DMS79 treated with DMSO at 0.1 percent for 48 hours (cell line): ENCODE results near the gene NPAS3.

Experiments used
- DNase-seq: peaks from one replicate; lab custom pipeline; 2025; lab: John Stamatoyannopoulos, UW

NPAS3 gene

DNA sequence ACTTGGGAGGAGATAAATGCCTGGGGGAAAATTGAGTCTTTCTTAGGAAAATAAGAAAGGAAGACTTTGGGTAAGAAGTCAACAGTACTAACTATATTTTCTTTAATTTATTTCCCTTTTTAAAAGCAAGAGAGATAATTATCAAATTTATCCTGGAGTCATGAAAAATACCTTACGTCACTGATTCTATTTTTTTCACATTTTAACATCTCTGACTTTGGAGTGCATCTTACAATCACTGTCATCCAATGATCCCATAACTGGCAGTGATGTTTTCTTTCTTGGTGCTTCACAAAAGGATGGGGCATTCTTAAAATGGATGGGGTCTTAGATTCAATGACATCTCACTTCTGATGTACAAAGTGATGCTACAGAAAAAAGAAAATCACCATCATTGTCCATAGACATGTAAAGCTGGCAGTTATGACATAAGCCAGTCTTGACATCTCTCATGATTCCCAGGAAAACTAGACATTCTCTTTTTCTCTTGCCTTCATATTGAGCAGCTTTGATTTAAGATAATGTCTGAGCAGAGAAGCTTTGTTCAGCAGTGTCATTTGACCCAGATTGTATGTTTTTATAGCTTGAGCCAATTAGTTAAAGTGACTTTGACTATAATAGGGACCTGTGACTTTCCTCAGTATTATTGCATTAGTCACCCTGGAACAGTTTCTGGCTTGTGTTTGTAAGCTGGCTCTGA, 776.0 kb downstream of the NPAS3 start:
- DNase-seq: no peak

GRCh38 chr14:33715227-33715528, 776.5 kb downstream of the NPAS3 start:
- DNase-seq: no peak

GRCh38 chr14:33716921-33717320, 778.2 kb downstream of the NPAS3 start:
- DNase-seq: no peak

GRCh38 chr14:33717866-33718265, 779.2 kb downstream of the NPAS3 start:
- DNase-seq: no peak

- DNase-seq: no peak
Measured at GRCh38 chr14:33720284-33720787, 781.7 kb downstream of the NPAS3 start.

- no peak for DNase-seq
Measured at GRCh38 chr14:33726685-33727084, 788.0 kb downstream of the NPAS3 start.

GRCh38 chr14:33727606-33728005, 788.9 kb downstream of the NPAS3 start:
- no peak for DNase-seq

- DNase-seq: no peak
Measured at GRCh38 chr14:33728010-33728498, 789.4 kb downstream of the NPAS3 start.

- no peak for DNase-seq
Measured at GRCh38 chr14:33730156-33730555, 791.5 kb downstream of the NPAS3 start.

GRCh38 chr14:33732175-33732574, 793.5 kb downstream of the NPAS3 start:
- no peak for DNase-seq

DNA sequence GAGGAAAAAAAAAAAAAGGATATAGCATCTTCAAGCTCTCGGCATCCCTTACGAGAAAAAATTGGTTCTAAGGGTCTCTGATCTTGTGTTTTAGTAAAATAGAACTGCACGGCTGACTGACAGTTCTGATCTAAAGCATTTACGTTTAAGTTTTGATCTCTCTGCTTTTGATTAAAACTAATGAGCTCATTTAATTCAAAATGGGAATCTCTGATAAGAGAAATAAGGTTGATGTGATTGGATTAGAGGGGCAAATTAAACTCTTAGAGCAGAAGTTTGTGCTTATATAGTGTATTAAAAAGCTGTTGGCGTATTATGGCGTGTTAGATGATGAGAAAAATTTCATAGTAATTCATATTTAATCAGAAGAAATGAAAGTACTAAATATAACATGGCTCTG, 794.6 kb downstream of the NPAS3 start:
- no peak for DNase-seq

GRCh38 chr14:33733721-33734120, 795.0 kb downstream of the NPAS3 start:
- DNase-seq: no peak

GRCh38 chr14:33734387-33734786, 795.7 kb downstream of the NPAS3 start:
- DNase-seq: no peak

DNA sequence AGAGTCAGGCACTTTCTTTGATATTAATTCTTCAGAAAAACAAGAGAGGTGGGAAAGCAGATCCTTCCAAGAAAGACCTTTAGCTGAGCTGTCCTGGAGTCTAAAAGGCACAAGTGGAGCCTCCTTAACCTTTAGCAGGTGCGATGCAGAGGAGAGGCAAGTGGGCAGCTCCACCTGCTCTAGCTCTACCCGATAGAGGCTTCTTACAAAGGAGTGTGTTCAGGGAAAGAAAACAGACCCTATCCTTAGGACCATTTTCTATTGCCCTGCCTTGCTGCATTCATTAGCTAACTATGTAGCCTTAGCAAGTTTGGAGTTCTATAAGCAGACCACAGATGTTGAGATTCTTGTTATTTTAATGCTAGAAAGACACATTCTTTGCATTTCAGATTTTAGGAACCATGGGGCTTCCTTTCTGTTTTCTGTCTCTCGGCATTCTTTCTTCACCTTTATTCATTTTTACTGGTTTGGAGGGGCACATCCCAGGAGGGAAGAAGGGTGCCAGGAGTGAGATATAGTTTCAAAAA, 797.7 kb downstream of the NPAS3 start:
- no peak for DNase-seq

GRCh38 chr14:33736979-33737378, 798.3 kb downstream of the NPAS3 start:
- DNase-seq: no peak

- no peak for DNase-seq
Measured at GRCh38 chr14:33737446-33737845, 798.8 kb downstream of the NPAS3 start.

GRCh38 chr14:33738029-33738428, 799.4 kb downstream of the NPAS3 start:
- DNase-seq: no peak

GRCh38 chr14:33738491-33738890, 799.8 kb downstream of the NPAS3 start:
- no peak for DNase-seq

- DNase-seq: no peak
Measured at GRCh38 chr14:33740531-33740930, 801.9 kb downstream of the NPAS3 start.

DNA sequence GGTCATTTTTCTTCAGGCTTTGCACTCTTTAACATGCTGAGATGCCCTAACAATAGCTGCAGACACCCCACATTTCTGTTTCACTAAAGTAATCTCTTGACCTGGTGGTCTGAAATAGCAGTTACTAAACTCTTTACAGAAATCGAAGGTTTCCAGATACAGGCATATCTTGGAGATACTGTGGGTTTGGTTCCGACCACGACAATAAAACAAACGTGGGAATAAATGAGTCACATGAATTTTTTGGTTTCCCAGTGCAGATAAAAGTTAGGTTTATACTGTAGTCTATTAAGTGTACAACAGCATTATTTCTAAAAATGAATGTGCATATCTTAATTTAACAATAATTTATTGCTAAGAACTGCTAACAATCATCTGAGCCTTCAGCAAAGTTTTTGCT, 803.5 kb downstream of the NPAS3 start:
- DNase-seq: no peak

GRCh38 chr14:33745163-33745562, 806.5 kb downstream of the NPAS3 start:
- DNase-seq: no peak

GRCh38 chr14:33747749-33748148, 809.1 kb downstream of the NPAS3 start:
- no peak for DNase-seq

DNA sequence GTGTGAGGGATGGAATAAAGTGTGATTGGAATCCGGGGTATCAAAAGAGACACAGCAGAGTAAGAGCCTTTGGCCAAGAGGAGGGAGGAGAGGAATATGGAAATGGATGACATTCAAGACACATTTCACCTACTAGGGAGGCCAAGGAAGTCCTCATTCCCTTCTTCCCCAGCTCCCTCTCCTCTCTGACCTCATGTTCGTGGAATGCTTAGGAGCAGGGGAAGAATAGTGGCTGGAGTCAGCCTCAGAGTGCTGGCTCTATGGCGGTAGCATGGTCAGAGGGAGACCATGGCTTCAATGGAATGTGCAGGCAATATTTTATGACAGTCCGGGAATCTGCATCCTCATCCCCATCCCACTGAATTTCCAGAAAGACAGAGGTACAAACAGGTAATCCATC, 815.6 kb downstream of the NPAS3 start:
- DNase-seq: no peak

DNA sequence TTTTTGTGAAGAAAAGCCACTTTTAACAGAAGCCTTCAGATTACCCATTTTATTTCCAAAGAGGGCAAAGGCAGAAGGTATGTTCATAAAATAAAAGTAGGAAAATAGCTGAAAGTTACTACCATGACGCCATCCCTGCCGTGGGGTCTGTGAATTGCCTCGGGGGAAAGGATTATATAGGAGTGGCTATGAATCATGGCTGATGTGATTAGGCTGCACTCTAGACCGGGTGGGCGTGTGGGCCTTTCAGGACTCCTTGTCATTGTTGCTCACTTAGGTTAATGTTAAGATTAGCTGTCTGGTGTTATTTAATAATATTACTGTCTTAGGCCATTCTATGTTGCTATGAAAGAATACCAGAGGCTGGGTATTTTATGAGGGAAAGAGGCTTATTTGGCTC, 816.7 kb downstream of the NPAS3 start:
- no peak for DNase-seq
